K562 (cell line): ENCODE data around the gene TIAM1. TPM values are rescaled to one million over a fixed set of nuclear protein-coding genes. Genes with fewer than 3 reads are reported as not detected.

Experiments
- ATAC-seq: fragments of 200-7000 bp; cut with Tn5 transposase; 3 replicates; pipeline ENCODE4 v1.9.1; 2020; ENCODE audit warnings: moderate library complexity
- BruUV-seq: library from RNA; stranded (reverse); fragments of 400-500 nt; replicated peaks from 2 replicates; lab custom pipeline; 2021; lab: Mats Ljungman, UMichigan
- CTCF ChIA-PET: fragments of 300-600 bp; formaldehyde crosslinking; extraction: SDS; loops from one replicate; lab custom pipeline; 2021; ENCODE audit warnings: low intra/inter-chr PET ratio; lab: Yijun Ruan, JAX
- POLR2A ChIA-PET: fragments of 300-600, 350-650 bp; sonication (Branson Sonifier 250); formaldehyde crosslinking; extraction: SDS; loops from one replicate; lab custom pipeline; 2021; ENCODE audit warnings: antibody characterized with exemption, inconsistent platforms; lab: Yijun Ruan, JAX
- DNase-seq, 4 experiments: peaks; one replicate each; pipeline versions ENCODE4 v3.0.0 to v3.0.0-alpha.2; 2011 to 2018; ENCODE audit warnings: low spot score in 3 of 4, mixed read lengths in 3 of 4; ENCODE audit errors: extremely low read depth in 1 of 4
- FAIRE-seq: peaks from 2 replicates; lab custom pipeline; 2011; peaks lifted over from hg19 to GRCh38; lab: Jason Lieb, UNC
- H2AFZ ChIP-seq: 2 replicates; pipeline ENCODE4 v1.6.0; 2011; ENCODE audit warnings: low read depth, low read length, control low read depth, inconsistent platforms
- H3K27ac ChIP-seq: fragments of 200-600 bp; 3 replicates; pipeline ENCODE4 v1.8.0; 2011; ENCODE audit warnings: low read depth, mild to moderate bottlenecking, control low read depth, inconsistent platforms, low read length, moderate library complexity, mixed read lengths; ENCODE audit errors: extremely low read depth
- H3K27me3 ChIP-seq, 2 experiments: fragments of 300-600 bp in 1 of 2; 2 replicates in 1 of 2; 3 replicates in 1 of 2; pipeline versions ENCODE4 v1.6.0 to v1.8.0; 2011; ENCODE audit warnings: inconsistent platforms in 2 of 2, low read length in 2 of 2, mild to moderate bottlenecking in 1 of 2, mixed read lengths in 1 of 2, moderate library complexity in 1 of 2; ENCODE audit not compliant: control insufficient read depth in 2 of 2, insufficient read depth in 2 of 2
- H3K36me3 ChIP-seq: fragments of 300-600 bp; 3 replicates; pipeline ENCODE4 v1.8.0; 2011; ENCODE audit warnings: mild to moderate bottlenecking, low read length, inconsistent platforms; ENCODE audit not compliant: control insufficient read depth, insufficient read depth
- H3K4me1 ChIP-seq, 2 experiments: fragments of 200-600 bp in 1 of 2; replicated peaks in 1 of 2; 2 replicates in 1 of 2; 3 replicates in 1 of 2; pipeline versions ENCODE4 v1.5.1 to v1.8.0; 2011; ENCODE audit warnings: inconsistent platforms in 2 of 2, low read length in 2 of 2, mild to moderate bottlenecking in 1 of 2, mixed read lengths in 1 of 2, moderate library complexity in 1 of 2; ENCODE audit not compliant: control insufficient read depth in 2 of 2, insufficient read depth in 2 of 2
- H3K4me2 ChIP-seq: 2 replicates; pipeline ENCODE4 v1.6.1; 2011; ENCODE audit warnings: low read length, control low read depth, inconsistent platforms, mixed read lengths; ENCODE audit not compliant: insufficient read depth
- H3K4me3 ChIP-seq: fragments of 200-600 bp; sonication (generic), shearing (Covaris generic); 2 replicates; pipeline ENCODE4 v1.5.1; 2016; ENCODE audit warnings: control low read depth, inconsistent platforms
- H3K79me2 ChIP-seq: fragments of 200-600 bp; 3 replicates; pipeline ENCODE4 v1.8.0; 2011; ENCODE audit warnings: low read length, inconsistent platforms; ENCODE audit not compliant: control insufficient read depth, insufficient read depth
- H3K9ac ChIP-seq, 2 experiments: 2 replicates each; pipeline versions ENCODE4 v1.6.0 to v1.6.1; 2011; ENCODE audit warnings: low read depth in 2 of 2, low read length in 2 of 2, control low read depth in 1 of 2, inconsistent platforms in 1 of 2, mild to moderate bottlenecking in 1 of 2, mixed read lengths in 1 of 2; ENCODE audit not compliant: insufficient read depth in 1 of 2
- H3K9me1 ChIP-seq: one replicate; pipeline ENCODE4 v1.6.0; 2011; ENCODE audit warnings: inconsistent platforms, mild to moderate bottlenecking, low read length, moderate library complexity; ENCODE audit not compliant: control insufficient read depth, insufficient read depth
- H3K9me3 ChIP-seq: replicated peaks from 2 replicates; pipeline ENCODE4 v1.5.1; 2011; ENCODE audit warnings: low read depth, low read length, inconsistent platforms; ENCODE audit not compliant: control insufficient read depth, insufficient read depth
- H4K20me1 ChIP-seq: replicated peaks from 2 replicates; pipeline ENCODE4 v1.6.1; 2011; ENCODE audit warnings: low read length, inconsistent platforms, mixed read lengths; ENCODE audit not compliant: control insufficient read depth, insufficient read depth
- HDAC8 ChIP-seq: fragments of 450-650 bp; IDR thresholded peaks from 2 replicates; pipeline ENCODE4 v1.6.1; 2016; ENCODE audit warnings: mild to moderate bottlenecking, missing genetic modification characterization, moderate library complexity, missing compliant biosample characterization
- HMG20A ChIP-seq: fragments of 450-650 bp; formaldehyde crosslinking; conservative IDR thresholded peaks from 2 replicates; pipeline ENCODE4 v1.4.0; 2020; ENCODE audit warnings: mild to moderate bottlenecking, mixed read lengths
- KAT7 ChIP-seq: sonication (generic); formaldehyde crosslinking; IDR thresholded peaks from 2 replicates; pipeline ENCODE4 v1.8.0; 2022; ENCODE audit warnings: missing genetic modification reagents, mild to moderate bottlenecking, borderline replicate concordance
- MBD2 ChIP-seq: sonication (generic); IDR thresholded peaks from 2 replicates; pipeline ENCODE4 v1.6.1; 2016; ENCODE audit warnings: low read depth, borderline replicate concordance
- SIN3A ChIP-seq, 2 experiments: fragments of 150-350 bp in 1 of 2; IDR thresholded peaks; 2 replicates each; pipeline ENCODE4 v1.6.1; 2011 to 2016; ENCODE audit warnings: borderline replicate concordance in 2 of 2, low read depth in 2 of 2, low read length in 2 of 2, mild to moderate bottlenecking in 2 of 2, moderate library complexity in 2 of 2; ENCODE audit not compliant: control insufficient read depth in 1 of 2
- ZNF124 ChIP-seq: sonication (generic); formaldehyde crosslinking; IDR thresholded peaks from 2 replicates; pipeline ENCODE4 v1.8.1; 2022; ENCODE audit warnings: missing genetic modification reagents
- ZNF140 ChIP-seq: fragments of 250-450 bp; sonication (Bioruptor Pico); IDR thresholded peaks from 2 replicates; pipeline ENCODE4 v1.8.0; 2021; ENCODE audit warnings: moderate library complexity, mild to moderate bottlenecking, inconsistent platforms
- ZNF217 ChIP-seq: sonication (generic); formaldehyde crosslinking; IDR thresholded peaks from 2 replicates; pipeline ENCODE4 v1.8.0; 2022; ENCODE audit warnings: mild to moderate bottlenecking, missing genetic modification reagents
- ZNF699 ChIP-seq: fragments of 250-450 bp; sonication (Bioruptor Pico); IDR thresholded peaks from 2 replicates; pipeline ENCODE4 v1.8.0; 2021; ENCODE audit warnings: mild to moderate bottlenecking, moderate library complexity; ENCODE audit not compliant: insufficient replicate concordance
- WGBS: fragments of 100-300 bp; shearing (Covaris generic); methylation state at CpG from one replicate; pipeline ENCODE4 v1.1.6; 2016; ENCODE audit warnings: low coverage, mixed read lengths; ENCODE audit not compliant: insufficient coverage; ENCODE audit errors: missing lambda C conversion rate; 5-methylcytosine and 5-hydroxymethylcytosine counted together
- in situ Hi-C: fragments of 300-500 bp; cut with MboI; formaldehyde crosslinking; loops from 4 replicates; pipeline ENCODE4 v1.15.0; 2018; ENCODE audit warnings: inconsistent platforms, mixed read lengths
- intact Hi-C: fragments of 100-400 bp; cut with micrococcal nuclease; formaldehyde crosslinking; loops from 2 replicates; pipeline ENCODE4 v1.14.2; 2022
- polyA plus RNA-seq, 8 experiments: library from polyadenylated mRNA; depleted of rRNA in 4 of 8; stranded (reverse) in 5 of 8; unstranded in 3 of 8; fragments of >200 nt; fragmentation: Nextera tagmentation in 2 of 8; fragmentation: Illumina TruSeq in 1 of 8; extraction: Ambion mirVana in 2 of 8; extraction: Trizol in 1 of 8; gene quantifications; 2 replicates each; pipeline versions ENCODE4 v1.2.1 to v1.2.3, GENCODE V29; 2011 to 2014; ENCODE audit warnings: inconsistent platforms in 1 of 8, missing spikeins in 1 of 8
- total RNA-seq, 7 experiments: library from RNA; depleted of rRNA in 6 of 7; stranded (reverse); fragments of >200 nt in 6 of 7; fragmentation: Illumina TruSeq in 2 of 7; extraction: Trizol in 2 of 7; gene quantifications; 2 replicates each; pipeline versions ENCODE4 v1.2.1 to v1.2.3, GENCODE V29; 2011 to 2021; ENCODE audit warnings: low replicate concordance in 1 of 7

Gene TIAM1
- total and polyA plus RNA-seq, 9 of the 15 experiments (the other 6 are each of a cell fraction or from before 2014, with no cell fraction given): 0.11 TPM; not detected in 8

DNA sequence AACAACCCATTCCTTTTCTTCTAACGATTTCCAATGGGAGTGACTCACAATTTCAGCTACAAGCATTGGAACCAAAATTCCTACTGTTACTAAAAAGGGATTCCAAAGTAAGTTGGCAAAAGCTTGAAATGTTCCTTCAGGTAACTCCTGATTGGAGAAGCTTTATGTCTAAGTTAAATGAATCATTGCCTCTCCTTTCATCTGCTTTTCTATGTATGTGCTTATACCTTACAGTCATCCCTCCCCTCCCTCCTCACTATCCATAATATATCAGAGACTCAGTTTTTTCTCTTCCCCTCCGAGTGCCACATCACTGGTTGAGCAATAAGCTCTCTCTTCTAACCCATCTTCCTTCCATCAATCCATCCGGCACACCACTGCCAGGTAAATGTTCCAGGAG, 86.8 kb downstream of the TIAM1 start:
- Histone ChIP-seq H3K27me3 (peaks cover 0 to 5% of the 10 kb centered on the region in 2 experiments; a peak in 1 of 5 replicates), H3K79me2 (no peaks in the 10 kb centered on the region), H3K4me2 (no peak overlapping the region), H3K9me3 (no peaks in the 10 kb centered on the region), H2AFZ (no peak overlapping the region), H3K36me3 (no peaks in the 10 kb centered on the region), H3K9me1 (no peaks in the 10 kb centered on the region), H3K4me3 (no peak overlapping the region), H3K27ac (no peak overlapping the region), H3K4me1 (no peaks in the 10 kb centered on the region; a peak in 1 of 5 replicates), H4K20me1 (no peaks in the 10 kb centered on the region), H3K9ac (no peak overlapping the region)
- WGBS: 5% methylated on average over 3 of the region's 3 CpGs
- TF ChIP-seq ZNF124 (CRISPR knock-in tag) (no peak), HDAC8 (no peak), ZNF140 (CRISPR knock-in tag) (no peak), HMG20A (CRISPR knock-in tag) (no peak), MBD2 (no peak), ZNF217 (CRISPR knock-in tag) (no peak), SIN3A (IDR thresholded peaks at IDR 0.05; ENCODE audit: borderline replicate concordance in 2 of 2, control insufficient read depth in 1 of 2, low read depth in 2 of 2, low read length in 2 of 2) (no peak), ZNF699 (no peak), KAT7 (CRISPR knock-in tag) (no peak)
- ATAC-seq (no peak), FAIRE-seq (no peak), DNase-seq (no peak)
- in situ Hi-C loops (no loop called here), intact Hi-C loops (no loop called here)
- POLR2A ChIA-PET: interaction anchor here (0.6 kb wide), 2 partner anchors 62 to 110 kb away, joined by 3 read pairs; no protein-coding TSS in a partner anchor
- no TSS peak for BruUV-seq
- CTCF ChIA-PET: no interaction called here
